IMR-90 (cell line): ENCODE data around the gene GJC1.

Source experiments
- CTCF ChIP-seq: conservative IDR thresholded peaks from 2 replicates; pipeline ENCODE4 v1.5.1; 2012; ENCODE audit warnings: mild to moderate bottlenecking, low read depth, low read length, improper control_type of control experiment
- POLR2A ChIP-seq: IDR thresholded peaks from 2 replicates; pipeline ENCODE4 v1.6.1; 2012; ENCODE audit warnings: mild to moderate bottlenecking, low read depth, low read length

GRCh38 chr17:44850612-44851011 lies 20.5 kb upstream of the GJC1 start:
- TF ChIP-seq CTCF: no peak
- no peak for TF ChIP-seq POLR2A
